Measurements from ENCODE around the gene SDCBP2.

Gene SDCBP2

GRCh38 chr20:1312308-1312707 is 16.6 kb downstream of the SDCBP2 start:
- DNase-seq (ENCODE audit: low spot score), result no peak

DNA sequence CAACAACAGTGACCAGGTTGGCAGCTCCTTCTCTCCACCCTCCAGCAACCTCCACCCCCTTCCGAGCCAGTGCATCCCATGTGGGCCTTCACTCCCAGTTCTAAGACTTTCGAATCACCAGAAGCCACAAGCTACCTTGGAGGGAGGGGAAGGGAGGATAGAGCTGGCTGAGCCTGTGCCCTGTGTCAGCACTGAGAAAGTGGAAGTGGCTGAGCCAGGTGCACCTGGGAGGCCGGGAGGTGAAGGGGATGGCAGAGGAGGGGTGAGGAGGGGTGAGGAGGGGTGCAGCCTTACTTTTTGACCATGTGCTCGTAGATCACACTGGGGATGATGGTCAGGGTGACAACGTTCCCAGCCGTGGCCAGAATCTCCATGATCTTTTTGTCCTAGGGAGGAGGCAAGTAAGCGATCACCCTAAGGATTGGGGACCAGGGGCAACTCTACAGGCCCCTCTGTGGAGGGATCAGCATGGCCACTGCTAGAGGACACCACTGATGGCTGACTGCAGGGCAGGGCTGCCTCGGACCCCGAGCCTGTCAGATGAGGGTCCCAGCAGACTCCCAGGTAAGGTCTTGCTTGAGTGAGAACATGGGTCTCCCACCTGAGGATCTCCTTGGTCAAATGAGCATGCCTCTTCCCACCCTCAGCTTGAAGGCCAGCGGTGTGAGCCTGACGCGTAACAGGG is 18.3 kb downstream of the SDCBP2 start:
- no peak for DNase-seq (ENCODE audit: low spot score)

DNA sequence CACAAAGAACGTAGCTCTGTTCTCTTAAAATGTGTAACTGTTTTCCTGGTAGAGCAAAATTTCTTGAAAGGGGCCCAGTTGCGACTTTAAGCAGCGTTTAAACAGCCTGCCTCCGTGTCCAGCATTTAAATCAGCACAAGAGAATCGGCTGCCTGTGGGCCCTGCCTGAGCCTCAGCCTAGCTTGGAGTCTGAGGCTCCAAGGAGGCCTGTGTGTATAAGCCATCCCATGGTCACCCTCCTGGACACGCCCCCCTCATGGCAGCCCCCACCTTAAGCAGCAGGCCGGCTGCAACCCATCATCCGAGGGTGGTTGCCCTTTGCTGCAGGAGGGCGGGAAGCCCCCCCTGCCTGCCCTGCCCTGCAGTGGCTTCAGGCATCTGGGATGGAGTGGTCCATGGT is 18.9 kb downstream of the SDCBP2 start:
- no peak for DNase-seq (ENCODE audit: low spot score)

DNA sequence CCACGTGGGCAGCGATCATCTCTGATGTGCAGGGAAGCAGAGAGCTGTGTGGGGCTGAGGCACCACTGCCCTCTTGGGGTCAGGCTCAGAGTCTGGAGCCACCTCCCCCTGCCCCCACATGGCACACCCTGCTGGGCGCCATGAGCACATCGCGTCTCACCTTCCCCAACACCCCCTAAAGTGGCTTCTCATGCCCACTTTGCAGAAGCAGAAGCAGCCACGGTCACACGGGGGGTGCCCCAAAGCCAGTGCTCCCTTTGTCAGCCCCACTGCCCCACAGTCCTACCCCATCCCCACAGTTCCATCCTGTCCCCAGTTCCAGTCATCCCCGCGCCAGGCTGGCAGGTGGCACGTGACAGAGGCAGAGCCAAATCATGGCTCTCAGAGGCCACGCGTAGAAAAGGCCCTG is 19.5 kb downstream of the SDCBP2 start:
- DNase-seq (ENCODE audit: low spot score), result no peak

DNA sequence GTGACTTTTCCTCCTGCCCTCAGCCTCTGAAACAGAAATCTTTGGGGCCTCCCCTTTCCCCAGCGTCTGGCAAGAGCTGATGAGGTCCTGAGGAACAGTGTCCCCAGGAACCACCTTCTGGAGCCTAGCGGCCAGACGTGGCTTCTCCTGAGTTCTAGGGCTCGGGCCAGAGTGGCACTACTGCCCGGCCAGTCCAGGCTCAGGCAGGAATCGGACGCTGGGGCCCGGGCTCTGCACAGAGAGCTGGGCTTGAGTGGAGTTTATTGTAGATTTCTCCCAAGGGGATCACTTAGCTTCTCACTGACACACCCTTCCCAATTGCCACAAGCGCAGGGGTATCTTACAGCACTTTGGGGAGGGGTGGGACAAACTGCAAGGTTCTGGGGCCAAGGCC is 20.2 kb downstream of the SDCBP2 start:
- DNase-seq (ENCODE audit: low spot score), result no peak

GRCh38 chr20:1308067-1308701 is 20.8 kb downstream of the SDCBP2 start:
- DNase-seq (ENCODE audit: low spot score), result no peak

- no peak for DNase-seq (ENCODE audit: low spot score)
These were observed 21.4 kb downstream of the SDCBP2 start for GRCh38 chr20:1307571-1307971.

GRCh38 chr20:1307171-1307570 is 21.8 kb downstream of the SDCBP2 start:
- DNase-seq (ENCODE audit: low spot score), result no peak

GRCh38 chr20:1306316-1307135 is 22.4 kb downstream of the SDCBP2 start:
- DNase-seq (ENCODE audit: low spot score), result no peak

- no peak for DNase-seq (ENCODE audit: low spot score)
These were observed 23.2 kb downstream of the SDCBP2 start for GRCh38 chr20:1305712-1306111.

- DNase-seq (ENCODE audit: low spot score), result no peak
These were observed 24.0 kb downstream of the SDCBP2 start for GRCh38 chr20:1304710-1305515.

- DNase-seq (ENCODE audit: low spot score), result peak; percentile 98
These were observed 26.0 kb downstream of the SDCBP2 start for GRCh38 chr20:1302685-1303541.

GRCh38 chr20:1301031-1301529 is 27.9 kb downstream of the SDCBP2 start:
- no peak for DNase-seq (ENCODE audit: low spot score)

DNA sequence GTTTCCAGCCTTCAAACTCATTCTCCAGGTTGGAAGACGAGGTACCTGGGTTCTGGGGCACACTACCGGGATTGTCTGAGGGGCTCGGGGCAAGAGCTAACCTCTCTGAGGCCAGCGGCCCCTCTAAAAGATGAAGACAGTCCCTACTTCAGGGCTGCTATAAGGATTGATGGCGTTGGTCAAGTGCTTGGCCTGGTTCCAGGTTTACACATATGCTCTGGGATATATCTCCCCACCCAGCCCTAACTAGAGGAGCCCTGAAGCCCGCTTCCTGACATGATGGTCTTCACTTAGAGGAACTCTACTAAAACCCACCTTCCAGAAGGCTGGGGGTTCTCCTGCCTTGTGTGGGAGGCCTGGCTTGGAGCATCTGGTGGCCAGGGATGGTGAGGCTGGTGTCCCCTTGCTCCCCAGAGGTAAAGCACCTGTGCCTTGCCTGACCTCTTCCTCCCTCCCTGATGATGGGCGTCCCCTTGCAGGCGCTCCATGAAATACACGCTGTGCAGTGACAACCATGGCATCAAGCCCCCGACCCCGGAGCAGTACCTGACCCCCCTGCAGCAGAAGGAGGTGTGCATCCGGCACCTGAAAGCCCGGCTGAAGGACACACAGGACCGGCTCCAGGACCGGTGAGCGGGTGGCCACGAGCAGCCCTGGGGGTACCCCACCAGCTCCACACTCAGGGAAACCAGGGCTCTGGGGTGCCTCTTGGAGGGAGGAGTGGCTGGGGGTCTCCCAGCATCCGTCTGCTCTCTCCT is 28.7 kb downstream of the SDCBP2 start:
- no peak for DNase-seq (ENCODE audit: low spot score)

DNA sequence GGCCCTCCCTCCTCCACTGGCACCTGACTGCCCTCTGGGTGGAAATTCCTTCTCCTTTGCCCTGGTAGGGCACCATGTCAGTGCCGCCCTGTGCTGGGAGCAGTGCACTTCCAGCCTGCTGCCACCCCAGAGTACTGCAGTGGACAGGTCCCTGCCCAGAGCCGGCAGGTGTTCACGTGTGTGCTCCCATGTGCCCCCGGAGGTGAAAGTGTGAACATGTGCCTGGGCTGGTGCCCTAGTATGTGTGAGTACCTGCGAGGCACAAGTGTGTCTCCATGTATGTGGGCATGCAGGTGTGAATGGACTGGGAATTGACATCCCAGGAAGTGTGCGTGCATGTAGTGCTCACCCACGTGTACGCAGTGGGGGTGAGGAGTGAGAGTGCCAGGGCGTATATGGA is 29.4 kb downstream of the SDCBP2 start:
- no peak for DNase-seq (ENCODE audit: low spot score)

DNA sequence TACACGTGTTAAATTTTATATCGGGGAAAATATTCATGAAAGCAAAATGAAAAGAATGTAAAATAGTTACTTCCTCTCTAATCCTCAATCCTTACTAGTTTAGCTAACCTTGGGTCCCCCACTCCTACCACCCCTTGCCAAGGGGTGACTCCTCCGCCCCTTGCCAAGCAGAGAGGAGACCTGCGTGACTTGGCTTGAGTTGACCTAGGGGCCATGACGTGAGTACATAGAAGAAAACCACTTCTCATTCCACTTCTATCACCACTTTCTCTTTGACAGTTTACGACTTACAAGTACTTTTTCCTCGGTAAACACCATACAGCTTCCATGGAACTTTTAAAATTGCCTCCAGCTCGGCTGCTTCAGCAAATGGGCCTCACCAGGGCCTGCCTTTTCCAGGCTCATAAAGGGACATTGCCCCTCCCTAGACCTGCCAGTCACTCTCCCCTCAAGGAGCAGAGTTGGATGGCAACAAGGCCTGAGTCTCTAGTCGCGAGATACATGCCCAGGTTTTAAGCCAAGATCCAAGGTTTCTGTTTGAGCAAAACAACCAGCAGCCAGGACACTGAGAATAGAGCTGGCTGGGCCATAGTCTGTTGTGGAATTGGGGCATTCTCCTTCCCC is 29.9 kb downstream of the SDCBP2 start:
- DNase-seq (ENCODE audit: low spot score), result no peak

GRCh38 chr20:1298166-1298565 is 30.8 kb downstream of the SDCBP2 start:
- DNase-seq (ENCODE audit: low spot score), result no peak

GRCh38 chr20:1297486-1297885 is 31.5 kb downstream of the SDCBP2 start:
- DNase-seq (ENCODE audit: low spot score), result peak; percentile 71

- no peak for DNase-seq (ENCODE audit: low spot score)
These were observed 32.0 kb downstream of the SDCBP2 start for GRCh38 chr20:1296922-1297321.

GRCh38 chr20:1296117-1296610 is 32.8 kb downstream of the SDCBP2 start:
- DNase-seq (ENCODE audit: low spot score), result no peak

All from cerebellar cortex (tissue), 1 donor.